Central memory CD4-positive, alpha-beta T cell (primary cell): Measurements from ENCODE around the gene MAP3K15.

Experiments
- DNase-seq: peaks from one replicate; pipeline ENCODE4 v3.0.0; 2022

The MAP3K15 gene

DNA sequence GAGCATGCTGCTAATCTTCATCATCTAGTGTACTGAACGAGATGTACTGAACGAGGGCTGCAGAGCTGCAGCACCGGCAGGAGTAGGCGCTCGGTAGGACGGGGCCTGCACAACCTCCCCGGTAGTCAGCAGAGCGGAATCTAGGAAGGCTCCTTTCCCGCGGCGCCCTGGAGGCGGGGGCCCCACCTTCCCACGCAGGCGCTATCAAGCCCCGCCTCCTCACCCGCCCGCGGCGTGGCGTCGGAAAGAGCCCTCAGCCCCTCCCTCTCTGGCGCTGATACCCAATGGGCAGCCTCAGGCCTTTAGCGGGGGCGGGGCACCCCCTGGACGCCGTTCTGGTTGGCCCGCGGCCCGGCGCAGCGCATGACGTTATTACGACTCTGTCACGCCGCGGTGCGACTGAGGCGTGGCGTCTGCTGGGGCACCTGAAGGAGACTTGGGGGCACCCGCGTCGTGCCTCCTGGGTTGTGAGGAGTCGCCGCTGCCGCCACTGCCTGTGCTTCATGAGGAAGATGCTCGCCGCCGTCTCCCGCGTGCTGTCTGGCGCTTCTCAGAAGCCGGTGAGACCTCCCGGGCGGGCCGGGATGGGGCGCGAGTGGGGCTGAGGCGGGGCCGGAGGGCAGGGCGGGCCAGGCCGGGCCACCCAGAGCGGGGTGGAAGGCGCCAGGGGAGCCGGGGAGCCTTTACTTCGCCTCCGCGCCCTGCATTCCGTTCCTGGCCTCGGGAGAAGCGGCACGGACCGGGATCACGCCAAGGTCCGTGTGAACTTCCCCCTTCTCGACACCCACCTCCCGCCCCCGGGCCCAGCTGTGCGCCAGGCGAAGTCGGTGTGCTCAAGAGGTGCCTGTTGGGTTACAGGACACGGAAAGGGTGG lies 171.5 kb downstream of the MAP3K15 start, which contains the start of gene PDHA1:
PDHA1 (plus strand) TSS at position 393 of the 874 bp plus-strand sequence; CDS start at position 504, 111 bp downstream.
- peak; percentile 91 for DNase-seq

DNA sequence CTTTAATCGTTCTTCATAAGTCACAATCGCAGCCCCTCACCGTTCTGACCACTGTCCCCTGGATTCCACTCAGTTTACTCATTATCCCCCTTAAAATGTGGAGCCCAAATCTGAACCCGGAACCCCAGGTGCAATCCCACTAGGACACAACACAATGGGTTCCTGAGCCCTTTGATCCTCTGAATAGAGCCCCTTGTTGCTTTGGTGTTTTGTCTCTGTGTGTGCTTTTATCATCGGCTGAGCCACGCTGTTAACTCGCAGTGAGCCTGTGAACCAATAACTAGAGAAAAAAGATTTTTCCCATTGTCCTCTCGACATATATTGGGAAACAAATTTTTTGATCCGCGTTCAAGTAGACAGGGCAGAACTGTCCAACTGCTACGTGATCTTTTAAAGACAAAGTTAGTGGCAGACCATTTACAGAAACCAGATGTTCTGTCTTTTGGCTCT lies 172.2 kb downstream of the MAP3K15 start:
- no peak for DNase-seq

DNA sequence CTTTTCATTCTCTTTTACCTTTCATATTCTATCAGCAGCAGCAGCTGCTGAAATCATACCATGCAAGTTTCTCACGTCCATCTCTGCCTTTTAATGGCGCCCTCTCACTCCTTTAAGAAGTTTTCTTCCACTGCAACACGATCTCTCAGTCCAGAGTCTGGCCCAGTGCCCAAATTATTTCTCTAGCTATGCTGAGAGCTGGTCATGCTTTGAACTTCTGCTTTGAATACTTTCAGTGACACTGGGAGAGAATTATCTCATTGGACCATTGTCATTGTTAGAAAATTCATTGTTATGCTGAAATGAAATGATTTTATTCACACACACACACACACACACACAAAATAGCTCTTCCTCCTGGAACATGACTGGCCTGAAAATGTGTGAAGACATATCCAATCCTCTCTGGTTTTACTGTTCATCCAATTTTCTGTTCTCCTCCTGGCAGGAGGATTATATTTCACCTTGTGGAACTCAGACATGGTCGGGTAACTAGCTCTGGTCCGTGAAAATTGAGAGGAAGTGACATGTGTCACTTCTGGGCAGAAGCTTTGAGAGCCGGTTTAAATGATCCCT lies 172.9 kb downstream of the MAP3K15 start:
- DNase-seq: no peak

DNA sequence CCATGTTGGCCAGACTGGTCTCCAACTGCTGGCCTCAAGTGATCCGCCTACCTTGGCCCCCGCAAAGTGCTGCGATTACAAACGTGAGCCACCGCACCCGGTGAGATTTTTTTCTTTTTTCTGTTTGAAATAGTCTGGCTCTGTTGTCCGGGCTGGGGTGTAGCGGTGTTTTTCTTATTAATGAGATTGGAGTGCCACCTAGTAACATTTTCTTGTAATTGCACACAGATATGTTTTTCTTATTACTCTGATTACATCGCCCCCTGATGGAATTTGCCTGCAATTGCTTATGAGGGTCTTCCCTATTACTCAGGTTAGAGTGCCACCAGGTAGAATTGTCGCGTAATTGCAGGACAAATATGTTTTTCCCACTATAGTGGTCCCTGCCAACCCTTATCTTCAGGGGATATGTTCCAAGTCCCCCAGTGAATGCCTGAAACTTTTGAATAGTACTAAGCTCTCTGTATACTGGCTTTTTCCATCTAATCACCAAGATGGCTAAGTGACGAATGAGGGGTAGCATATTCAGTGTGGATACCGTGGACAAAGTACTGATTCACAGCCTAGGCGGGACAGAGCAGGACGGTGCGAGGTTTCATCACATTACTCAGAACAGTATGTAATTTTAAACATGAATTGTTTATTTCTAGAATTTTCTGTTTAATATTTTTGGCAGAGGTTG lies 180.2 kb downstream of the MAP3K15 start:
- DNase-seq: peak; percentile 12

DNA sequence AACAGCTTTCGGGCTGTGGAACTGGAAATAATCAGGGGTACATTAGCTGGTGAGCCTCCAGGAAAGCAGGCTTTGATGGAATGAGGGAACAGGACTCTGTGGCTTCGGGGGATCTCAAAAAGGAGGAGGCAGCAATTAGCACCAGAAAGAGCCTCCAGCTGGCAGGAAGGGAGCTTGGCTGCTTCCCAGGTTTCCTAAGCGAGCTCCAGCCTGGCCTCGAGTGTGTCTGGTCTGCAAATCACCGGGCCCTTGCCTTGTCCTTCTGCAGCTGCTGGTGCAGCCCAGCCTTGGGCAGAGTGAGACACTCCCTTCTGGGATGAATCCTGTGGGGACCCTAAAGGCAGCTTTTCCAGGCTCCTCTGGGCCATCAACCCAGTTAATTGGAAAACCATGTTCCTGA lies 182.3 kb downstream of the MAP3K15 start:
- no peak for DNase-seq

DNA sequence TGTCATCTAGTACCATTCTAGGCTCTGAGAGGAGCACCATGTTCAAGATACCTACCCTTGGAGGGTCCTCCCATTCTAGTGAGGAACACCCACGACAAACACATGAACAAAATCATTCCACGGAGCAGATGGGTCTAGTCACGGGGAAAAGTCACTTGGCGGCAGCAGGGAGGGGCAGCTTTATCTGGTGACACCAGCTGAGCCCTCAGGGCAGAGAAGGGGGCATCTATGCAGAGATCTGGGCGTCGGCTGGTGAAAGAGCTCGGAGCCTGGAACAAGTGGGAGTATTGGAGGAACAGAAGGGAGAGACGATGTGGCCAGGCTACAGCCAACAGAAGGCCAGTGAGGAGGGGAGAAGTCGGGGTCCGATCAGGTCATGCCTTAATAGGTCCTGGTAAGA lies 183.5 kb downstream of the MAP3K15 start:
- DNase-seq: no peak

DNA sequence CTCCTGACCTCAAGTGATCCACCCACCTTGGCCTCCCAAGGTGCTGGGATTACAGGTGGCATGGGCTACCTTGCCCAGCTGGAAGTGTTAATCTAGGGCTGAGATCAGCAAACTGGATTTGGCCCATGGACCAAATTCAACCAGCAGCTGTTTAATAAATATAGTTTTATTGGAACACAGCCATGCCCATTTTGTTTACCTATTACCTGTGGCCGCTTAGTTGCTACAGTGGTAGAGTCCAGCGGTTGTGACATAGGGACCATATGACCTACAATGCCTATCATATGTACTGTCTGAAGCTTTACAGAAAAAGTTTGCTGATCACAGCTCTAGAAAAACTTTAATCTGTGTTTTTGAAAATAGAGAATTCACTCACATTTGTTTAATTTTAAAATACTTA lies 188.7 kb downstream of the MAP3K15 start:
- no peak for DNase-seq
